ENCODE measurements around the gene REN.

Gene REN

GRCh38 chr1:204166219-204166618, at the start of gene REN:
TSS of gene REN (minus strand) at chr1:204166337. CDS start at chr1:204166293, 44 bp downstream.
- DNase-seq = no peak

- DNase-seq = peak; percentile 61
Observed at GRCh38 chr1:204213668-204214662, 47.8 kb upstream of the REN start, which contains the start of gene GOLT1A. TSS of gene GOLT1A (minus strand) at chr1:204213988. CDS start at chr1:204213906, 82 bp downstream.

DNA sequence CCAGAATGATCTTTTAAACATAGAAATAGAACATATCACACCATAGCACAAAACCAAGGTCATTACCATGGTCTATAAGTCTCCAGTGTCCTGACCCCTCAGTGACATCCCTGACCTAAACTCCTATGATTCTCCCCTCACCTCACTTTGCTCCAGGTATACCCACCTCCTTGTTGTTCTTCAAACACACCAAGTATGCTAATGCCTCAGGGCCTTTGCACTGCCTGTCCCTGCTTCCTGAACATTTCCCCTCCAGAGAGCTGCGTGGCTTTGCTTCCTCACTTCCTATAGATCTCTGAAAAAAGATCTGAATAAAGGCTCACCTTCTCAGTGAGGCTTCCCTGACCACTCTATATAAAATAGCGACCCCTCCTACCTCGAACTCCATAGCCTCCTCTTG, 46.6 kb upstream of the REN start:
- no peak for DNase-seq

DNA sequence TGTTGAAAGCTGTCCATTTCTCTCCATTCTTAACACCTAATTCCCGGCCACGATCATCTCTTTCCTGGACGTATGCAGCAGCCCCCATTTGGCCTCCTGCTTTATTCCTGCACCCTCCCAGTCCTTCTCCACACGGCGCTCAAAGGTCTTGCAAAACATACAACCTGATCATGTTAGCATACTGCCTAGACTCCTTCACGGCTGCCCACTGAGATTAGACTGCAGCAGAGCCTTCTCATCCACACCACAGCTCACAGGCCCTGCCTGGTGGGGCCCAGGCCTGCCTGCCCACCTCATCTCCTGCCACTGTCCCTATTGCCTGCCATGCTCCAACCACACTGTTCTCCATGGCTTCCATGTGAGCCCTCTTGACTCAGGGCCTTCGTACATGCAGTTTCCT, 44.9 kb upstream of the REN start:
- DNase-seq = no peak

- peak; percentile 56 for DNase-seq
Observed at GRCh38 chr1:204207136-204207616, 41.0 kb upstream of the REN start.

DNA sequence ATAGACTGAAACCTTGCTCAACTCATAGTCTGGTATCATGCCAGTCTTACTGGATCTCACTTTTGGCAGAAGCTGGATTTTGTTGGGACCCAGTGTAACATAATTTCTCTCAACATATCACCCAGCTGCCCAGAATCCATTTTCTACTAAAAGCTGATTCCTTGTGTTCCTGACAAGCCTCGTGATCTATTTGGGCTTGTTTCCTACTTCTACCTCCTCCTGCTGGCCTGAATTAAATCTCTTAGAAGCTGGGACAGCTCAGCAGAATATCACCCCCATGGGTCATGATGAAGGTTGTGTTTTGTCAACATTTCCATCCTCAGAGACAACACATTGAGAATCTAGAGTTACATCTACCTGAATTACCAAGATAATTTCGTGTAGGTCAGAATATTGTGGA, 40.0 kb upstream of the REN start:
- no peak for DNase-seq

GRCh38 chr1:204205486-204205885, 39.3 kb upstream of the REN start:
- DNase-seq = no peak

DNA sequence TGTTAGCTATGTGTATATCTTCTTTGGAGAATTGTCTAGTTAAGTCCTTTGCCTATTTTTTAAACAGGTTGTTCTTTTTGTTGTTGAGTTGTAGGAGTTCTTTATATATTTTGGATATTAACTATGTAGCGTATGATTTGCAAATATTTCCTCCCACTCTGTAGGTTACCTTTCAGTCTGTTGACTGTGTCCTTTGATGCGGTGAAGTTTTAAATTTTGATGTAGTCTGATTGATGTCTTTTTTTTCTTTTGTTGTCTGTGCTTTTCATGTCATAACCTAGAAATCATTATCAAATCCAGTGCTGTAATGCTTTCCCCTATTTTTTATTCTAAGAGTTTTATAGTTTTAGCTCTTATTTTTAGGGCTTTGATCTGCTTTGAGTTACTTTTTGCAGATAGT, 38.8 kb upstream of the REN start:
- DNase-seq = no peak

DNA sequence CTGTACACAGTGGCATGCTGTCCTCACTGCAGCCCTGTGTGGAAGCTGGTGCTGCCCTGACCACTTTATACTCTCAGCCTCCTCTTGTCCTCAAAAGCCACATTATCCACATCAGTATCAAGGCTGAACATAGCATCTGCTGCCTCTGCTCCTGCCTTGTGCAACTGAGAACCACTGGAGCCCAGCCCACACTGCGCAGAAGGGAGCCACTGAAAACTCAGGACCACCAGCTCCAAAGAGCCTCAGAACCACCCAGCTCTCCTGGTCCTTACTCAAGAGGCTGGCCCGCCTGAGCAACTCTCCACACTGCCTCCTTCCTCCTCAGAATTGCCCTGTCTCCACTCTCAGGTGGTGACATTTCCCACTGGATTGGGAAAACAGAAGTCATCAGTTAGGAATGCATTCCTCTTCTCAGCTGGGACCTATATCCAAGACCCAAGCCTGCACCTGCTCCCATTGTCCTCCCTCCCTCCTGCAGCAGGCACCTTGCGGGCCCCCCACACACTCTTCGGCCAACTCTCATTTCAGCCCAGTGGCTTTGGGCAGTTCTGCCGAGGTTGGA, 37.1 kb upstream of the REN start:
- DNase-seq = no peak

DNA sequence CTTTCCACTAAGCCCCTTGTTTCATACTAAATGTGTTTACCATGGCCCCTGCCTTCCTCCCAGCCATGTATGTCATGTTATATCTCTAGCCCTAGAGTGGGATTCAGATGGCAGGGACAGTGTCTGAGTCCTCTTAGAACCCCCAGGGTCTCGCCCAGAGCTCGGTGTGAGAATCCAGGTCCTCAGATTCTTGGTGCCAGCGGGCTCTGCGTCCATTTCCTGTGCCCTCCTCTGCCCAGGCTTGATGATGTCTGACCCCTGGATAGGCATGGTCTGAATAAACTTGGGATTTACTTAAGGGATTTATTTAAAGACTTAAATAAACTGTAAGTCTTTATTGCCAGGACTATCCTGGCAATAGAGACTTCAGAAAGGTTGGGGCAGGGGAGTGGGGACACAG, 36.3 kb upstream of the REN start:
- DNase-seq = no peak

- DNase-seq = no peak
Observed at GRCh38 chr1:204201348-204202040, 35.4 kb upstream of the REN start.

DNA sequence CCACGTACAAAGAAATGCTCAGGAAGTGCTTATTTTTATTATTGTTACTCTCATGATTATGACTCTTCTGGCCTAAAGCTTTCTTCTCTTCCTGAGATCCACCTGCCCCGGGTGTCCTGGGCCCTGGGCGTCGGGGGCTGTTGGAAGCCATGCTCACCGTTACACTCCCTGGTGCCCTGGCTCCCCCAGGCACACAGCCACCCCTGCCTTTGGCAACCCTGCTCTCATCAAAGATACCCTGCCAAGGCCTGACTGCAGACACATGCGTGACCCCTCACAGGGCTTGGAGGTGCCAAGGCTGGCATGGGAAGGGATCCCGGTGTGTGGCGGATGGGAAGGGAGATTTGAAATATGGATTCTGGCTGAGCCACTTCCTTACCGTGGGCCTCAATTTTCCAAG, 33.4 kb upstream of the REN start:
- no peak for DNase-seq

GRCh38 chr1:204198348-204199340, 32.5 kb upstream of the REN start:
- DNase-seq = peak; percentile 70

GRCh38 chr1:204197068-204197467, 30.9 kb upstream of the REN start:
- DNase-seq = no peak

DNA sequence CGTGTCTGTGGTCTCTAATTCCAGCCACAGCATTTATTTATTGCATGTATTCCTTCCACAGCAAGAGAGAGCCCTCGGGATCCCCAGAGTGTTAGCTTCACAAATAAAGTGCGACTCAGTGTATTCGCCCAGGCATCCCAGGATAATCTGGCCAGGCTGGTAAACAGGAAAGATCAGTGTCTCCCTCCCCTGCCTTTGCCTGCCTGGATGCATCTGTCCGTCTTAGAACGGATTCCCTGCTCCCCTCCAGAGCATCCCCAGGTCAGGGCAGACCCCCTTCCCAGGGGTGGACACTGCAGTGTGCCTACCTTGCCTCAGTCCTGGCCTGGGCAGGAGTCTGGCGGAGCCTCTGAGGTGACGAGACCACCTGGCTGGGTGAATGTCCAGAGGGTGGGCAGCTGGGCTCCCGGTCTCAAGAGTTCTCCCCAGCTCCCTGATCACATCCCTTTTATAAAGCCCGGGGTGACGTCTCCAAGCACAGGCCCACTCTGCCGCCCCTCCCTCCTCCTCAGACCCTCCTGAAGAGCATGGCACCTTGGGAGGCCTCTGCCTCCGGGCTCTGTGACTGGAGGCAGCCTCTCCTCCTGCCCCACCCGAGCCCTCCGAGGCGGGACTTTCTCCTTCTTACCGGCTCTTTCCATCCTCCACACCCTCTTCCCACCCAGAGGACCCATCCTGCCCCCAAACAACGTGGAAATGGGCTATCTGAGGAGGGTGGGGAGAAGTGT, 30.1 kb upstream of the REN start, which contains the start of gene KISS1:
Gene KISS1, minus strand, starts transcription at position 424 of the 728 bp plus-strand sequence. CDS start 3,615 bp downstream, outside the sequence.
- DNase-seq = no peak

GRCh38 chr1:204194771-204195170, 28.6 kb upstream of the REN start:
- no peak for DNase-seq

DNA sequence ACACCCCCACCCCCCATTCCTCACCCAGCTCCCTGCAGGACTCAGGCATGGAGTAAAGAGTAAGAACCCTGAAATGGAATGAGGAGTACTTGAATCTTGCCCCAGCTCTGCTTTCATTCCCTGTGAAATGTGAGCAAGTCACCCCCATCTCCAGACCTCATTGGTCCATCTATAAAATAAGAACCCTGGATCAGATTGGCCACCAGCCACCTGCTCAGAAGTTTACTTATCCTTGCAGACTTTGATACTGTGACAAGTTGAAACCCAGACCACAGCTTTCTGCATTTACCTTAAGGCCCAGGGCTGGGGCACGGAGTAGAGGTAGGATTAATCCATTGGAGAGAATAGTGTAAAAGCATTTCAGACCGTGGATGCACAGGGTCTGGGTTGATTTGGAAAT, 27.9 kb upstream of the REN start:
- no peak for DNase-seq

- DNase-seq = no peak
Observed at GRCh38 chr1:204192589-204193352, 26.6 kb upstream of the REN start.

- peak; percentile 40 for DNase-seq
Observed at GRCh38 chr1:204192046-204192445, 25.9 kb upstream of the REN start.

DNA sequence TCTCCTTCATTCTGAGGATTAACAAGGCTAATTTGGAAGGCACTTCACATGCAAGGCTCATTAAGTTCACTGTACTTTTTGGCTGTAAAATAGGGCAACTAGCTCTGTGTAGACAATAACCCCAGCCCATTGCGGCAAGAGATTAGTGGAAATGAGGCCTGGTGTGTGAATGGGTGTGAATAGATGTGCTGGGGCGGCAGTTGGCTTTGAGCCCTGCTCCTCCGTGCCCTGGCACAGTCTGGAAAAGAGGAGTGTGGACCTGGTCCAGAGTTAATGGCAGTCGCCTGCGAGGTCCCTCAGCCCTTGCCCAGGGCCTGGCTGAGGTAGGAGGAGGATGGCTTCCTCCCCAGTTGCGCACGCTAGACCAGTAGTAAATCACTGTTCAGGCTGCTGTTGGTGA, 25.3 kb upstream of the REN start:
- peak; percentile 75 for DNase-seq

Measured in NCI-H1092 (cell line).